ENCODE results near the gene GALNT4.

The GALNT4 gene

GRCh38 chr12:89524541-89525304 is at the start of gene GALNT4:
TSS of gene GALNT4 (minus strand) at chr12:89524796. CDS start at chr12:89524549, 247 bp downstream.
- DNase-seq = peak; percentile 89

- no peak for DNase-seq
These were observed 48.6 kb upstream of the GALNT4 start for GRCh38 chr12:89573051-89573810.

- DNase-seq = no peak
These were observed 47.0 kb upstream of the GALNT4 start for GRCh38 chr12:89571491-89572195.

- DNase-seq = no peak
These were observed 43.9 kb upstream of the GALNT4 start for GRCh38 chr12:89568484-89568883.

- DNase-seq = no peak
These were observed 43.2 kb upstream of the GALNT4 start for GRCh38 chr12:89567691-89568239.

GRCh38 chr12:89566615-89567014 is 42.0 kb upstream of the GALNT4 start:
- DNase-seq = no peak

- DNase-seq = no peak
These were observed 40.4 kb upstream of the GALNT4 start for GRCh38 chr12:89565002-89565401.

- no peak for DNase-seq
These were observed 35.2 kb upstream of the GALNT4 start for GRCh38 chr12:89559753-89560152.

GRCh38 chr12:89556976-89557375 is 32.4 kb upstream of the GALNT4 start:
- no peak for DNase-seq

GRCh38 chr12:89552376-89552775 is 27.8 kb upstream of the GALNT4 start:
- DNase-seq = no peak

GRCh38 chr12:89551747-89552146 is 27.2 kb upstream of the GALNT4 start:
- no peak for DNase-seq

- no peak for DNase-seq
These were observed 22.5 kb upstream of the GALNT4 start for GRCh38 chr12:89547101-89547500.

GRCh38 chr12:89546151-89546550 is 21.6 kb upstream of the GALNT4 start:
- no peak for DNase-seq

GRCh38 chr12:89544681-89545184 is 20.1 kb upstream of the GALNT4 start:
- DNase-seq = no peak

GRCh38 chr12:89544022-89544421 is 19.4 kb upstream of the GALNT4 start:
- DNase-seq = no peak

GRCh38 chr12:89542912-89543592 is 18.5 kb upstream of the GALNT4 start:
- DNase-seq = peak; percentile 82

GRCh38 chr12:89542236-89542635 is 17.6 kb upstream of the GALNT4 start:
- no peak for DNase-seq

GRCh38 chr12:89540586-89540985 is 16.0 kb upstream of the GALNT4 start:
- DNase-seq = no peak

- DNase-seq = no peak
These were observed 15.0 kb upstream of the GALNT4 start for GRCh38 chr12:89539426-89540223.

GRCh38 chr12:89538897-89539296 is 14.3 kb upstream of the GALNT4 start:
- no peak for DNase-seq

- no peak for DNase-seq
These were observed 12.8 kb upstream of the GALNT4 start for GRCh38 chr12:89537389-89537788.

GRCh38 chr12:89529738-89530137 is 5.1 kb upstream of the GALNT4 start:
- no peak for DNase-seq

Data from activated effector memory CD4-positive, alpha-beta T cell treated with anti-CD3 and anti-CD28 coated beads, Interleukin-2, amount 50 U/mL, for 16 hours (primary cell).